ENCODE results near the gene CAPN7. TPM values are rescaled to one million over a fixed set of nuclear protein-coding genes. Genes with fewer than 3 reads are reported as not detected.

CAPN7 gene
- total RNA-seq, 1 experiment from 2014 or later, result 40.3 TPM

GRCh38 chr3:15271785-15272381, 65.8 kb downstream of the CAPN7 start:
- no peak for TF ChIP-seq CTCF (IDR thresholded peaks at IDR 0.05; ENCODE audit: insufficient read depth in 1 of 2, low read depth in 1 of 2, low read length in 1 of 2, severe bottlenecking in 1 of 2, unreplicated experiment in 1 of 2)
- CTCF ChIA-PET, result no interaction called here
- POLR2A ChIA-PET, result no interaction called here

GRCh38 chr3:15272426-15273196, 66.6 kb downstream of the CAPN7 start:
- H3K4me1 ChIP-seq, result 0 out of 2 replicates have a peak, but pooled peaks cover 5% of the 10 kb centered on the region
- H3K9me3 ChIP-seq, result no peaks in the 10 kb centered on the region
- no peak overlapping the region for H3K4me3 Mint-ChIP-seq (ENCODE audit: unreplicated experiment)
- no peaks in the 10 kb centered on the region for H3K9me3 Mint-ChIP-seq (ENCODE audit: unreplicated experiment)
- intact Hi-C loops (cut with micrococcal nuclease; ENCODE audit: unreplicated experiment), result loop anchor here (1.0 kb wide), 2 partner anchors 60 to 106 kb away; partner anchors contain the start of gene SH3BP5
- ChIA-PET POLR2A (no interaction called here), CTCF (interaction anchor here (0.5 to 0.6 kb wide), 2 partner anchors 105 to 107 kb away, joined by 4 to 11 read pairs; no protein-coding TSS in a partner anchor)
- H3K27ac Mint-ChIP-seq (ENCODE audit: unreplicated experiment), result no peak overlapping the region
- H3K4me1 Mint-ChIP-seq (ENCODE audit: low read depth, unreplicated experiment), result peaks cover 12% of the 10 kb centered on the region
- peak; percentile 30 to 59 for TF ChIP-seq CTCF (IDR thresholded peaks at IDR 0.05; ENCODE audit: insufficient read depth in 1 of 2, low read depth in 1 of 2, low read length in 1 of 2, severe bottlenecking in 1 of 2, unreplicated experiment in 1 of 2)
- H3K36me3 Mint-ChIP-seq (ENCODE audit: insufficient read depth, unreplicated experiment), result no peaks in the 10 kb centered on the region
- H3K27me3 ChIP-seq (replicated peaks; ENCODE audit: control insufficient read depth, insufficient read depth, low read length), result no peaks in the 10 kb centered on the region
- H3K36me3 ChIP-seq (ENCODE audit: control insufficient read depth, insufficient read depth, low read length), result no peaks in the 10 kb centered on the region
- no TSS peak for BruUV-seq (replicated peaks)
- peak in 1 of 2 experiments; percentile 40 for DNase-seq
- no peak overlapping the region for H3K4me3 ChIP-seq (ENCODE audit: low read depth, low read length)
- no peaks in the 10 kb centered on the region for H3K27me3 Mint-ChIP-seq (ENCODE audit: insufficient read depth, unreplicated experiment)

More at GRCh38 chr3:15271785-15272381, 65.8 kb downstream of the CAPN7 start:
- DNase-seq, result no peak
- H3K4me1 Mint-ChIP-seq (ENCODE audit: low read depth, unreplicated experiment), result peaks cover 12% of the 10 kb centered on the region
- H3K4me3 Mint-ChIP-seq (ENCODE audit: unreplicated experiment), result no peak overlapping the region
- H3K36me3 Mint-ChIP-seq (ENCODE audit: insufficient read depth, unreplicated experiment), result no peaks in the 10 kb centered on the region
- Histone ChIP-seq H3K4me1 (0 out of 2 replicates have a peak, but pooled peaks cover 5% of the 10 kb centered on the region), H3K27me3 (replicated peaks; ENCODE audit: control insufficient read depth, insufficient read depth, low read length) (no peaks in the 10 kb centered on the region), H3K36me3 (ENCODE audit: control insufficient read depth, insufficient read depth, low read length) (no peaks in the 10 kb centered on the region), H3K4me3 (ENCODE audit: low read depth, low read length) (no peak overlapping the region), H3K9me3 (no peaks in the 10 kb centered on the region)
- H3K27me3 Mint-ChIP-seq (ENCODE audit: insufficient read depth, unreplicated experiment), result no peaks in the 10 kb centered on the region
- no TSS peak for BruUV-seq (replicated peaks)
- no peak overlapping the region for H3K27ac Mint-ChIP-seq (ENCODE audit: unreplicated experiment)
- no peaks in the 10 kb centered on the region for H3K9me3 Mint-ChIP-seq (ENCODE audit: unreplicated experiment)
- intact Hi-C loops (cut with micrococcal nuclease; ENCODE audit: unreplicated experiment), result no loop called here

- Histone ChIP-seq H3K4me1 (0 out of 2 replicates have a peak, but pooled peaks cover 5% of the 10 kb centered on the region), H3K36me3 (ENCODE audit: control insufficient read depth, insufficient read depth, low read length) (no peaks in the 10 kb centered on the region), H3K9me3 (no peaks in the 10 kb centered on the region), H3K4me3 (ENCODE audit: low read depth, low read length) (no peak overlapping the region), H3K27me3 (replicated peaks; ENCODE audit: control insufficient read depth, insufficient read depth, low read length) (no peaks in the 10 kb centered on the region)
- ChIA-PET CTCF (interaction anchor here (0.5 to 0.6 kb wide), 2 partner anchors 104 to 106 kb away, joined by 4 to 11 read pairs; no protein-coding TSS in a partner anchor), POLR2A (no interaction called here)
- no TSS peak for BruUV-seq (replicated peaks)
- intact Hi-C loops (cut with micrococcal nuclease; ENCODE audit: unreplicated experiment), result loop anchor here (1.0 kb wide), 2 partner anchors 59 to 105 kb away; partner anchors contain the start of gene SH3BP5
- H3K27ac Mint-ChIP-seq (ENCODE audit: unreplicated experiment), result no peak overlapping the region
- H3K36me3 Mint-ChIP-seq (ENCODE audit: insufficient read depth, unreplicated experiment), result no peaks in the 10 kb centered on the region
- no peak for TF ChIP-seq CTCF (IDR thresholded peaks at IDR 0.05; ENCODE audit: insufficient read depth in 1 of 2, low read depth in 1 of 2, low read length in 1 of 2, severe bottlenecking in 1 of 2, unreplicated experiment in 1 of 2)
- DNase-seq, result no peak
- H3K4me3 Mint-ChIP-seq (ENCODE audit: unreplicated experiment), result no peak overlapping the region
- H3K9me3 Mint-ChIP-seq (ENCODE audit: unreplicated experiment), result no peaks in the 10 kb centered on the region
- H3K27me3 Mint-ChIP-seq (ENCODE audit: insufficient read depth, unreplicated experiment), result no peaks in the 10 kb centered on the region
- peaks cover 12% of the 10 kb centered on the region for H3K4me1 Mint-ChIP-seq (ENCODE audit: low read depth, unreplicated experiment)
Observed at GRCh38 chr3:15273227-15273626, 67.2 kb downstream of the CAPN7 start.

All from Caco-2 (cell line).